ENCODE measurements around the gene ST3GAL5.

DNA sequence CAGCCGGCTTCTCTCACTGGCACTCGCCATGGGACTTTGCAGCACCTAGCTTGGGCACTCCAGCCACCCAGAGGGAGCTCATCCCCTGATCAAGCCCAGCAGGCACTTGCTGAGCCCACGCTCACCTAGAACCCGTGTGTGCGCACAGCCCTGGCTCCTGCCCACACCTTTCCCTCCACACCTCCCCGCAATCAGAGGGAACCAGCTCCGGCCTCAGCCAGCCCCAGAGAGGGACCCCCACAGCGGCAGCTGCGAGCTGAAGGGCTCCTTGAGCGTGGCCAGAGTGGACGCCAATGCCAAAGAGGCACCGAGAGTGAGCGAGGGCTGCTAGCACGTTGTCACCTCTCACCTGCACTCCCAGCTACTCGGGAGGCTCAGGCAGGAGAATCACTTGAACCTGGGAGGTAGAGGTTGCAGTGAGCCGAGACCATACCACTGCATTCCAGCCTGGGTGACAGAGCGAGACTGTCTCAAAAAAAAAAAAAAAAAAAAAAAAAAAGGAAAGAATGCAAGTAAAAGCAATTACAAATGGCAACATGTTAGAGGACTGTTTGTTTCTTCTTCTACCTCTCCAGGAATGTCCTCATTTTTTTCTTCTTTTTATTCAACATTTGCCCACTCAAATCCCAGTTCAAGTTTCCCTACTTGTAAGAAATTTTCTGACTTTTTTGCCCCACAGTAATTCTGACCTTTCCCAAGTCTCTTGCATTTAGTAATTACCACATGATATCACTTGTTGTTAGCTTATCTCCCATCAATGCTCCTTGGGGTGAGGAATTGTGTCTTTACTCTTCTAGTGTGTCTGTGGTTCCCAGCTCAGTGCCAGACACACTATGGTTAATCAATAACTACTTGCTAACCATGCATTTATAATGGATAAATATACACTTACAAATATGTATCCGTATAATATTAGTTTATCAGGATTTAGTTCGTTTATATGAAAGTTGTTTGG is 40.6 kb upstream of the ST3GAL5 start:
- TF ChIP-seq GTF2F1 (IDR thresholded peaks at IDR 0.05; ENCODE audit: borderline replicate concordance, low read depth, low read length): no peak
- no peak for TF ChIP-seq RAD21 (IDR thresholded peaks at IDR 0.05 in 1 of 2, conservative IDR thresholded peaks at IDR 0.05 in 1 of 2; ENCODE audit: low read depth in 2 of 2, low read length in 2 of 2)
- no peak for TF ChIP-seq TAF1 (IDR thresholded peaks at IDR 0.05; ENCODE audit: low read depth, low read length)
- no peak for TF ChIP-seq EP300 (IDR thresholded peaks at IDR 0.05; ENCODE audit: borderline replicate concordance in 1 of 2, low read depth in 2 of 2, low read length in 2 of 2)
- TF ChIP-seq, protein P1, sequence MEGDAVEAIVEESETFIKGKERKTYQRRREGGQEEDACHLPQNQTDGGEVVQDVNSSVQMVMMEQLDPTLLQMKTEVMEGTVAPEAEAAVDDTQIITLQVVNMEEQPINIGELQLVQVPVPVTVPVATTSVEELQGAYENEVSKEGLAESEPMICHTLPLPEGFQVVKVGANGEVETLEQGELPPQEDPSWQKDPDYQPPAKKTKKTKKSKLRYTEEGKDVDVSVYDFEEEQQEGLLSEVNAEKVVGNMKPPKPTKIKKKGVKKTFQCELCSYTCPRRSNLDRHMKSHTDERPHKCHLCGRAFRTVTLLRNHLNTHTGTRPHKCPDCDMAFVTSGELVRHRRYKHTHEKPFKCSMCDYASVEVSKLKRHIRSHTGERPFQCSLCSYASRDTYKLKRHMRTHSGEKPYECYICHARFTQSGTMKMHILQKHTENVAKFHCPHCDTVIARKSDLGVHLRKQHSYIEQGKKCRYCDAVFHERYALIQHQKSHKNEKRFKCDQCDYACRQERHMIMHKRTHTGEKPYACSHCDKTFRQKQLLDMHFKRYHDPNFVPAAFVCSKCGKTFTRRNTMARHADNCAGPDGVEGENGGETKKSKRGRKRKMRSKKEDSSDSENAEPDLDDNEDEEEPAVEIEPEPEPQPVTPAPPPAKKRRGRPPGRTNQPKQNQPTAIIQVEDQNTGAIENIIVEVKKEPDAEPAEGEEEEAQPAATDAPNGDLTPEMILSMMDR (IDR thresholded peaks at IDR 0.05; ENCODE audit: control extremely low read depth in 1 of 3, insufficient read depth in 1 of 3, low read depth in 1 of 3, low read length in 3 of 3): no peak
- TF ChIP-seq EZH2 (IDR thresholded peaks at IDR 0.05; ENCODE audit: low read depth, low read length, severe bottlenecking): no peak
- TF ChIP-seq, protein P2, sequence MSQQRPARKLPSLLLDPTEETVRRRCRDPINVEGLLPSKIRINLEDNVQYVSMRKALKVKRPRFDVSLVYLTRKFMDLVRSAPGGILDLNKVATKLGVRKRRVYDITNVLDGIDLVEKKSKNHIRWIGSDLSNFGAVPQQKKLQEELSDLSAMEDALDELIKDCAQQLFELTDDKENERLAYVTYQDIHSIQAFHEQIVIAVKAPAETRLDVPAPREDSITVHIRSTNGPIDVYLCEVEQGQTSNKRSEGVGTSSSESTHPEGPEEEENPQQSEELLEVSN (IDR thresholded peaks at IDR 0.05): no peak
- TF ChIP-seq NRF1 (IDR thresholded peaks at IDR 0.05; ENCODE audit: low read depth, low read length): no peak
- TF ChIP-seq CEBPB (IDR thresholded peaks at IDR 0.05; ENCODE audit: low read depth, low read length): no peak
- TF ChIP-seq CHD1 (IDR thresholded peaks at IDR 0.05; ENCODE audit: low read depth, low read length): no peak
- no peak for TF ChIP-seq POLR2A (IDR thresholded peaks at IDR 0.05; ENCODE audit: control extremely low read depth in 1 of 2, low read depth in 2 of 2, low read length in 2 of 2)
- TF ChIP-seq RNF2 (IDR thresholded peaks at IDR 0.05; ENCODE audit: borderline replicate concordance, low read depth, low read length, missing control alignments, poor library complexity, severe bottlenecking): no peak
- TF ChIP-seq SIN3A (conservative IDR thresholded peaks at IDR 0.05 in 1 of 2, IDR thresholded peaks at IDR 0.05 in 1 of 2; ENCODE audit: low read depth in 1 of 2, low read length in 2 of 2): no peak
- no peak for TF ChIP-seq RBBP5 (IDR thresholded peaks at IDR 0.05; ENCODE audit: borderline replicate concordance, low read depth, low read length)

Data from H1 (cell line).